H9 (cell line): ENCODE results near the gene OR4K13. TPM values are rescaled to one million over a fixed set of nuclear protein-coding genes. Genes with fewer than 3 reads are reported as not detected.

ENCODE experiments used
- DNase-seq: peaks from one replicate; pipeline ENCODE4 v3.0.0-alpha.2; 2017
- H2AFZ ChIP-seq: one replicate; pipeline ENCODE4 v1.6.1; 2013; ENCODE audit warnings: mild to moderate bottlenecking, low read length, control low read depth, moderate library complexity
- H2AK5ac ChIP-seq: 2 replicates; pipeline ENCODE4 v1.6.1; 2013; ENCODE audit warnings: low read length, control low read depth, mixed read lengths; ENCODE audit not compliant: insufficient read length
- H2BK120ac ChIP-seq: one replicate; pipeline ENCODE4 v1.6.1; 2013; ENCODE audit warnings: low read depth, mild to moderate bottlenecking, low read length, control low read depth, inconsistent platforms; ENCODE audit not compliant: poor library complexity, severe bottlenecking
- H2BK12ac ChIP-seq: 2 replicates; pipeline ENCODE4 v1.6.1; 2013; ENCODE audit warnings: low read length, control low read depth, mixed read lengths, low read depth; ENCODE audit not compliant: insufficient read length
- H2BK15ac ChIP-seq: 2 replicates; pipeline ENCODE4 v1.6.1; 2013; ENCODE audit warnings: low read depth, low read length, control low read depth
- H2BK20ac ChIP-seq: one replicate; pipeline ENCODE4 v1.6.1; 2013; ENCODE audit warnings: low read depth, mild to moderate bottlenecking, low read length, control low read depth, inconsistent platforms; ENCODE audit not compliant: poor library complexity, severe bottlenecking
- H2BK5ac ChIP-seq: 2 replicates; pipeline ENCODE4 v1.6.1; 2013; ENCODE audit warnings: low read length, control low read depth, mixed read lengths; ENCODE audit not compliant: insufficient read length
- H3K14ac ChIP-seq: 2 replicates; pipeline ENCODE4 v1.6.1; 2013; ENCODE audit warnings: low read length, control low read depth; ENCODE audit not compliant: insufficient read depth
- H3K18ac ChIP-seq: 2 replicates; pipeline ENCODE4 v1.6.1; 2013; ENCODE audit warnings: low read depth, mild to moderate bottlenecking, mixed read lengths, low read length, control low read depth; ENCODE audit not compliant: insufficient read length
- H3K23ac ChIP-seq: 2 replicates; pipeline ENCODE4 v1.6.1; 2013; ENCODE audit warnings: low read length, control low read depth, mixed read lengths, low read depth; ENCODE audit not compliant: insufficient read length
- H3K23me2 ChIP-seq: 2 replicates; pipeline ENCODE4 v1.6.1; 2013; ENCODE audit warnings: low read depth, mild to moderate bottlenecking, mixed read lengths, low read length, control low read depth; ENCODE audit not compliant: insufficient read length, poor library complexity, severe bottlenecking
- H3K27ac ChIP-seq: 2 replicates; pipeline ENCODE4 v1.5.1; 2013; ENCODE audit warnings: low read length, control low read depth, mixed read lengths, low read depth; ENCODE audit not compliant: insufficient read length
- H3K27me3 ChIP-seq: 2 replicates; pipeline ENCODE4 v1.6.1; 2013; ENCODE audit warnings: low read length, control low read depth, inconsistent platforms; ENCODE audit not compliant: insufficient read depth
- H3K4ac ChIP-seq: 2 replicates; pipeline ENCODE4 v1.6.1; 2013; ENCODE audit warnings: low read depth, mild to moderate bottlenecking, control low read depth, inconsistent platforms, low read length, moderate library complexity
- H3K4me1 ChIP-seq: 2 replicates; pipeline ENCODE4 v1.6.1; 2013; ENCODE audit warnings: low read length, control low read depth, inconsistent platforms; ENCODE audit not compliant: insufficient read depth
- H3K4me2 ChIP-seq: 2 replicates; pipeline ENCODE4 v1.6.1; 2013; ENCODE audit warnings: low read length, control low read depth, mixed read lengths; ENCODE audit not compliant: insufficient read length, insufficient read depth
- H3K56ac ChIP-seq: 2 replicates; pipeline ENCODE4 v1.6.1; 2013; ENCODE audit warnings: low read depth, mild to moderate bottlenecking, mixed read lengths, low read length, control low read depth; ENCODE audit not compliant: insufficient read length
- H3K79me1 ChIP-seq: 2 replicates; pipeline ENCODE4 v1.6.1; 2013; ENCODE audit warnings: low read depth, mild to moderate bottlenecking, moderate library complexity, low read length, control low read depth, inconsistent platforms; ENCODE audit not compliant: insufficient read depth, poor library complexity, severe bottlenecking
- H3K79me2 ChIP-seq: 2 replicates; pipeline ENCODE4 v1.6.1; 2013; ENCODE audit warnings: low read length, control low read depth, inconsistent platforms; ENCODE audit not compliant: insufficient read depth
- H3K9ac ChIP-seq: 2 replicates; pipeline ENCODE4 v1.6.1; 2013; ENCODE audit warnings: low read length, control low read depth, mixed read lengths; ENCODE audit not compliant: insufficient read length; ENCODE audit errors: extremely low read depth
- H3K9me3 ChIP-seq: one replicate; pipeline ENCODE4 v1.6.1; 2013; ENCODE audit warnings: low read depth, low read length, inconsistent platforms; ENCODE audit not compliant: control insufficient read depth
- H3T11ph ChIP-seq: one replicate; pipeline ENCODE4 v1.6.1; 2013; ENCODE audit warnings: mild to moderate bottlenecking, low read length, control low read depth, inconsistent platforms
- H4K20me1 ChIP-seq: one replicate; pipeline ENCODE4 v1.6.1; 2013; ENCODE audit not compliant: control insufficient read depth, insufficient read length, insufficient read depth
- H4K5ac ChIP-seq: 2 replicates; pipeline ENCODE4 v1.6.1; 2013; ENCODE audit warnings: low read depth, mild to moderate bottlenecking, mixed read lengths, low read length, control low read depth; ENCODE audit not compliant: insufficient read length
- H4K8ac ChIP-seq: replicated peaks from 2 replicates; pipeline ENCODE4 v1.6.1; 2013; ENCODE audit warnings: low read length, control low read depth, mixed read lengths, low read depth; ENCODE audit not compliant: insufficient read length
- H4K91ac ChIP-seq: 2 replicates; pipeline ENCODE4 v1.6.1; 2013; ENCODE audit warnings: low read depth, mild to moderate bottlenecking, moderate library complexity, mixed read lengths, low read length, control low read depth; ENCODE audit not compliant: insufficient read length
- H3K27ac Mint-ChIP-seq, 3 experiments: 2 replicates in 2 of 3; 3 replicates in 1 of 3; pipeline ENCODE4 v1.8.0; 2020 to 2021; ENCODE audit warnings: mixed read lengths in 3 of 3, mild to moderate bottlenecking in 1 of 3, moderate library complexity in 1 of 3
- H3K27me3 Mint-ChIP-seq: 2 replicates; pipeline ENCODE4 v1.8.0; 2021; ENCODE audit warnings: low read depth, mild to moderate bottlenecking, moderate library complexity, mixed read lengths
- H3K36me3 Mint-ChIP-seq, 3 experiments: 2 replicates in 2 of 3; 3 replicates in 1 of 3; pipeline ENCODE4 v1.8.0; 2020 to 2021; ENCODE audit warnings: low read depth in 3 of 3, mixed read lengths in 3 of 3; ENCODE audit not compliant: insufficient read depth in 1 of 3
- H3K4me1 Mint-ChIP-seq, 2 experiments: 2 replicates each; pipeline ENCODE4 v1.8.0; 2020; ENCODE audit warnings: mixed read lengths in 2 of 2
- H3K4me3 Mint-ChIP-seq, 2 experiments: 2 replicates in 1 of 2; 3 replicates in 1 of 2; pipeline ENCODE4 v1.8.0; 2020 to 2021; ENCODE audit warnings: mild to moderate bottlenecking in 2 of 2, mixed read lengths in 2 of 2, moderate library complexity in 1 of 2
- H3K9me3 Mint-ChIP-seq, 2 experiments: 2 replicates in 1 of 2; 3 replicates in 1 of 2; pipeline ENCODE4 v1.8.0; 2020; ENCODE audit warnings: mild to moderate bottlenecking in 2 of 2, mixed read lengths in 2 of 2, moderate library complexity in 1 of 2
- CTCF ChIP-seq: fragments of 200-600 bp; sonication (generic); conservative IDR thresholded peaks from 3 replicates; pipeline ENCODE4 v1.8.0; 2021; ENCODE audit warnings: antibody characterized with exemption, mild to moderate bottlenecking
- WGBS: extraction: QIAGEN DNeasy Blood & Tissue Kit; methylation state at CpG from one replicate; pipeline ENCODE4 v1.1.7; 2013; ENCODE audit warnings: missing lambda C conversion rate, low lambda C conversion rate, mixed read lengths; ENCODE audit not compliant: insufficient read length; ENCODE audit errors: extremely low coverage; 5-methylcytosine and 5-hydroxymethylcytosine counted together
- total RNA-seq: library from RNA; stranded (reverse); gene quantifications from 2 replicates; pipeline ENCODE4 v1.2.1, GENCODE V29; 2021

OR4K13 gene
- total RNA-seq, 1 experiment from 2014 or later: not detected

- WGBS: no CpG with 5 or more reads among the region's 2 CpGs
- H2BK20ac ChIP-seq: no peak overlapping the region
- no peak overlapping the region for H3K27ac ChIP-seq
- H2BK5ac ChIP-seq: no peak overlapping the region
- H3K9me3 Mint-ChIP-seq: peaks cover 92 to 93% of the 10 kb centered on the region in 2 experiments
- no peak for TF ChIP-seq CTCF
- H3K23me2 ChIP-seq: no peaks in the 10 kb centered on the region
- H3K4me1 Mint-ChIP-seq: no peaks in the 10 kb centered on the region
- no peak for DNase-seq
- no peak overlapping the region for H2BK15ac ChIP-seq
- H2BK120ac ChIP-seq: no peak overlapping the region
- H3K18ac ChIP-seq: no peak overlapping the region
- H3K9me3 ChIP-seq: peaks cover 53% of the 10 kb centered on the region
- H3K27me3 Mint-ChIP-seq: no peaks in the 10 kb centered on the region
- H3K14ac ChIP-seq: no peak overlapping the region
- no peak overlapping the region for H3K9ac ChIP-seq
- H4K8ac ChIP-seq: no peak overlapping the region
- no peaks in the 10 kb centered on the region for H3K27me3 ChIP-seq
- H2BK12ac ChIP-seq: no peak overlapping the region
- H3K23ac ChIP-seq: no peak overlapping the region
- H3K4me1 ChIP-seq: no peaks in the 10 kb centered on the region
- no peak overlapping the region for H3K56ac ChIP-seq
- H3K4me2 ChIP-seq: no peak overlapping the region
- H3K4me3 Mint-ChIP-seq: no peak overlapping the region
- H4K20me1 ChIP-seq: no peaks in the 10 kb centered on the region
- no peak overlapping the region for H2AK5ac ChIP-seq
- no peak overlapping the region for H3T11ph ChIP-seq
- no peak overlapping the region for H3K27ac Mint-ChIP-seq
- H4K91ac ChIP-seq: no peak overlapping the region
- H3K79me1 ChIP-seq: no peaks in the 10 kb centered on the region
- no peaks in the 10 kb centered on the region for H3K79me2 ChIP-seq
- no peak overlapping the region for H2AFZ ChIP-seq
- peaks cover 8 to 31% (median 11%) of the 10 kb centered on the region in 3 experiments; a peak in 5 of 7 replicates for H3K36me3 Mint-ChIP-seq
- no peak overlapping the region for H4K5ac ChIP-seq
- no peak overlapping the region for H3K4ac ChIP-seq
Observed at GRCh38 chr14:19993438-19993837, 42.4 kb downstream of the OR4K13 start.

Other genes with a start within 250 kb of the OR4K13 start
- not detected in 2 replicates for gene OR4N2, start 232.3 kb downstream of the OR4K13 start, total RNA-seq
- gene OR4K2, start 160.9 kb downstream of the OR4K13 start, total RNA-seq: not detected in 2 replicates
- not detected in 2 replicates for gene OR4K5, start 115.4 kb downstream of the OR4K13 start, total RNA-seq
- not detected in 2 replicates for gene OR4K1, start 105.1 kb downstream of the OR4K13 start, total RNA-seq
- not detected in 2 replicates for gene OR4K15, start 60.4 kb downstream of the OR4K13 start, total RNA-seq
- gene OR4Q2, start 33.9 kb downstream of the OR4K13 start, total RNA-seq: not detected in 2 replicates
- not detected in 2 replicates for gene OR4K14, start 16.7 kb downstream of the OR4K13 start, total RNA-seq
- gene OR4L1, start 24.0 kb upstream of the OR4K13 start, total RNA-seq: not detected in 2 replicates
- not detected in 2 replicates for gene OR4K17, start 74.7 kb upstream of the OR4K13 start, total RNA-seq
- gene OR4N5, start 102.8 kb upstream of the OR4K13 start, total RNA-seq: not detected in 2 replicates
- gene OR11G2, start 154.9 kb upstream of the OR4K13 start, total RNA-seq: not detected in 2 replicates
- not detected in 2 replicates for gene OR11H6, start 187.7 kb upstream of the OR4K13 start, total RNA-seq
- gene OR11H7, start 192.9 kb upstream of the OR4K13 start, total RNA-seq: not detected in 2 replicates
- not detected in 2 replicates for gene OR11H4, start 203.2 kb upstream of the OR4K13 start, total RNA-seq